A549 (cell line): Measurements from ENCODE around the gene PDK4. TPM values are rescaled to one million over a fixed set of nuclear protein-coding genes. Genes with fewer than 3 reads are reported as not detected.

Source experiments
- ATAC-seq, 2 experiments: fragments of 200-7000 bp in 1 of 2; fragments of >200 bp in 1 of 2; cut with Nextera tagmentation in 1 of 2; cut with Tn5 transposase in 1 of 2; 3 replicates each; pipeline versions ENCODE4 v1.8.0 to v1.9.1; 2018 to 2020; ENCODE audit warnings: mild to moderate bottlenecking in 1 of 2, moderate library complexity in 1 of 2
- CTCF ChIA-PET: fragments of 300-600 bp; sonication (Branson Sonifier 250); formaldehyde crosslinking; extraction: SDS; loops from one replicate; lab custom pipeline; 2021; ENCODE audit warnings: antibody characterized with exemption, inconsistent platforms; lab: Yijun Ruan, JAX
- POLR2A ChIA-PET: fragments of 350-600 bp; formaldehyde crosslinking; extraction: SDS; loops from one replicate; lab custom pipeline; 2021; ENCODE audit warnings: antibody characterized with exemption, inconsistent platforms; lab: Yijun Ruan, JAX
- DNase-seq, 2 experiments: peaks; one replicate each; pipeline versions ENCODE4 v3.0.0 to v3.0.0-alpha.2; 2011 to 2016; ENCODE audit warnings: low read depth in 1 of 2, low spot score in 1 of 2
- FAIRE-seq: peaks from 2 replicates; lab custom pipeline; 2011; peaks lifted over from hg19 to GRCh38; lab: Jason Lieb, UNC
- H3K27ac ChIP-seq, 2 experiments: fragments of >200 bp; sonication (Bioruptor Twin); formaldehyde crosslinking; 3 replicates each; pipeline ENCODE4 v1.5.1; 2016 to 2017
- H3K4me1 ChIP-seq: fragments of >200 bp; sonication (Bioruptor Twin); formaldehyde crosslinking; 3 replicates; pipeline ENCODE4 v1.6.1; 2016
- H3K4me2 ChIP-seq: fragments of >200 bp; sonication (Bioruptor Twin); formaldehyde crosslinking; 3 replicates; pipeline ENCODE4 v1.6.1; 2016
- H3K4me3 ChIP-seq: fragments of >200 bp; sonication (Bioruptor Twin); formaldehyde crosslinking; 3 replicates; pipeline ENCODE4 v1.5.1; 2016
- H3K9me3 ChIP-seq: fragments of >200 bp; sonication (Bioruptor Twin); formaldehyde crosslinking; 3 replicates; pipeline ENCODE4 v1.6.1; 2016
- CEBPB ChIP-seq, 2 experiments: fragments of >200 bp in 1 of 2; sonication (Bioruptor Twin) in 1 of 2; formaldehyde crosslinking in 1 of 2; IDR thresholded peaks; 2 replicates each; pipeline ENCODE4 v1.6.1; 2012 to 2016
- CHD2 ChIP-seq: fragments of 150-350 bp; IDR thresholded peaks from 2 replicates; pipeline ENCODE4 v1.6.1; 2014; ENCODE audit warnings: low read length; ENCODE audit not compliant: partially characterized antibody
- CTCF ChIP-seq: fragments of >200 bp; sonication (Bioruptor Twin); formaldehyde crosslinking; IDR thresholded peaks from 3 replicates; pipeline ENCODE4 v1.5.1; 2016
- E2F6 ChIP-seq: IDR thresholded peaks from 2 replicates; pipeline ENCODE4 v1.6.1; 2012; ENCODE audit warnings: low read depth, borderline replicate concordance
- ELK1 ChIP-seq: fragments of 150-350 bp; IDR thresholded peaks from 2 replicates; pipeline ENCODE4 v1.6.1; 2014; ENCODE audit warnings: low read depth, mild to moderate bottlenecking, low read length
- ESRRA ChIP-seq: fragments of 150-350 bp; IDR thresholded peaks from 2 replicates; pipeline ENCODE4 v1.6.1; 2014; ENCODE audit warnings: mild to moderate bottlenecking, low read length, borderline replicate concordance
- FOSL2 ChIP-seq, 2 experiments: fragments of 450-650 bp in 1 of 2; fragments of >200 bp in 1 of 2; sonication (Bioruptor Twin) in 1 of 2; formaldehyde crosslinking; IDR thresholded peaks; 2 replicates each; pipeline versions ENCODE4 v1.5.0 to v1.6.1; 2016 to 2020; ENCODE audit warnings: mild to moderate bottlenecking in 1 of 2, moderate library complexity in 1 of 2
- HDAC2 ChIP-seq: fragments of 200-600 bp; sonication (generic); IDR thresholded peaks from 2 replicates; pipeline ENCODE4 v1.6.1; 2016
- HES2 ChIP-seq: fragments of >200 bp; sonication (Bioruptor Twin); formaldehyde crosslinking; IDR thresholded peaks from 2 replicates; pipeline ENCODE4 v1.6.1; 2016
- HOXB13 ChIP-seq: fragments of 250-450 bp; sonication (Bioruptor Pico); IDR thresholded peaks from 2 replicates; pipeline ENCODE4 v1.5.0; 2020; ENCODE audit warnings: low read depth, mild to moderate bottlenecking, moderate library complexity
- HOXB5 ChIP-seq: fragments of 250-450 bp; sonication (Bioruptor Pico); IDR thresholded peaks from 2 replicates; pipeline ENCODE4 v1.5.0; 2020; ENCODE audit warnings: mild to moderate bottlenecking, moderate library complexity
- JUN ChIP-seq, 2 experiments: fragments of >200 bp; sonication (Bioruptor Twin); formaldehyde crosslinking; IDR thresholded peaks; 2 replicates in 1 of 2; 3 replicates in 1 of 2; pipeline ENCODE4 v1.6.1; 2016 to 2017
- KDM1A ChIP-seq: fragments of 200-600 bp; sonication (generic); IDR thresholded peaks from 2 replicates; pipeline ENCODE4 v1.6.1; 2016; ENCODE audit warnings: low read depth, mild to moderate bottlenecking
- MAFK ChIP-seq: fragments of 450-650 bp; IDR thresholded peaks from 2 replicates; pipeline ENCODE4 v1.6.1; 2014; ENCODE audit not compliant: partially characterized antibody
- MAZ ChIP-seq: fragments of 150-350 bp; IDR thresholded peaks from 2 replicates; pipeline ENCODE4 v1.6.1; 2014; ENCODE audit warnings: antibody characterized with exemption, low read depth, low read length, borderline replicate concordance
- NPAS2 ChIP-seq: fragments of 250-450 bp; sonication (Bioruptor Pico); IDR thresholded peaks from 2 replicates; pipeline ENCODE4 v1.8.0; 2022; ENCODE audit warnings: mild to moderate bottlenecking, moderate library complexity, borderline replicate concordance
- PHF8 ChIP-seq: fragments of 200-600 bp; sonication (generic); IDR thresholded peaks from 2 replicates; pipeline ENCODE4 v1.6.1; 2016; ENCODE audit warnings: low read depth, mild to moderate bottlenecking, antibody characterized with exemption, moderate library complexity, borderline replicate concordance
- POLR2A ChIP-seq: IDR thresholded peaks from 2 replicates; pipeline ENCODE4 v1.6.1; 2012; ENCODE audit warnings: mild to moderate bottlenecking, low read length
- RARB ChIP-seq: fragments of 250-450 bp; sonication (Bioruptor Pico); IDR thresholded peaks from 2 replicates; pipeline ENCODE4 v1.8.0; 2021; ENCODE audit warnings: mild to moderate bottlenecking, moderate library complexity
- RFX5 ChIP-seq: fragments of 450-650 bp; IDR thresholded peaks from 2 replicates; pipeline ENCODE4 v1.7.1; 2014; ENCODE audit warnings: antibody characterized with exemption, mild to moderate bottlenecking, moderate library complexity
- TFCP2L1 ChIP-seq: fragments of 250-450 bp; sonication (Bioruptor Pico); IDR thresholded peaks from 2 replicates; pipeline ENCODE4 v1.5.0; 2021; ENCODE audit warnings: mild to moderate bottlenecking
- TP53 ChIP-seq: fragments of 250-450 bp; sonication (Bioruptor Pico); IDR thresholded peaks from 2 replicates; pipeline ENCODE4 v1.5.0; 2021; ENCODE audit warnings: mild to moderate bottlenecking, moderate library complexity
- ZFP36 ChIP-seq: fragments of 450-650 bp; IDR thresholded peaks from 2 replicates; pipeline ENCODE4 v1.6.1; 2014; ENCODE audit warnings: borderline replicate concordance; ENCODE audit not compliant: partially characterized antibody
- WGBS: methylation state at CpG from one replicate; pipeline ENCODE4 v1.1.6; 2017; ENCODE audit errors: missing lambda C conversion rate; 5-methylcytosine and 5-hydroxymethylcytosine counted together
- polyA plus RNA-seq, 4 experiments: library from polyadenylated mRNA; depleted of rRNA in 3 of 4; stranded (reverse); fragments of >200 nt; fragmentation: RNase III in 1 of 4; extraction: RNeasy Plus Mini Kit Qiagen cat#74134 plus additional on column Dnase treatment in 1 of 4; gene quantifications; 2 replicates in 3 of 4; 3 replicates in 1 of 4; pipeline ENCODE4 v1.2.3, GENCODE V29; 2011 to 2017
- TF ChIP-seq, protein P1 (sequence below): IDR thresholded peaks from 2 replicates; pipeline ENCODE4 v1.6.1; 2012
- TF ChIP-seq, protein P2 (sequence below): fragments of 200-600 bp; sonication (generic); IDR thresholded peaks from 2 replicates; pipeline ENCODE4 v1.6.1; 2016; ENCODE audit warnings: antibody characterized with exemption, mild to moderate bottlenecking, moderate library complexity

Gene PDK4
- polyA plus RNA-seq, 2 of the 4 experiments (the other 2 are of a cell fraction): 8.6 to 21.9 TPM

GRCh38 chr7:95537468-95537867, 58.8 kb downstream of the PDK4 start:
- no peaks in the 10 kb centered on the region for H3K9me3 ChIP-seq
- no peak overlapping the region for H3K27ac ChIP-seq
- TF ChIP-seq E2F6 (no peak), TFCP2L1 (no peak), NPAS2 (no peak)
- POLR2A ChIA-PET: no interaction called here
- H3K4me1 ChIP-seq: no peaks in the 10 kb centered on the region
- H3K4me3 ChIP-seq: no peak overlapping the region
- DNase-seq (no peak), ATAC-seq (no peak), FAIRE-seq (no peak)
- no peak overlapping the region for H3K4me2 ChIP-seq
- CTCF ChIA-PET: interaction anchor here (1.1 to 2.3 kb wide), 2 partner anchors 9 to 11 kb away, joined by 3 to 8 read pairs; no protein-coding TSS in a partner anchor
- 95% methylated on average over 2 of the region's 2 CpGs for WGBS

- POLR2A ChIA-PET: no interaction called here
- TF ChIP-seq MAFK (peak; percentile 44), FOSL2 (IDR thresholded peaks at IDR 0.05) (no peak), FOSL2 (CRISPR knock-in tag; IDR thresholded peaks at IDR 0.05) (no peak), TFCP2L1 (no peak)
- no peak for ATAC-seq
- no peak for DNase-seq
- 76% methylated on average over 2 of the region's 2 CpGs for WGBS
- Histone ChIP-seq H3K27ac (no peak overlapping the region), H3K4me2 (no peak overlapping the region), H3K4me1 (no peaks in the 10 kb centered on the region), H3K9me3 (no peaks in the 10 kb centered on the region), H3K4me3 (no peak overlapping the region)
- CTCF ChIA-PET: interaction anchor here (0.9 to 12.9 kb wide), 4 partner anchors 8 to 152 kb away, joined by 3 to 403 read pairs (median 6); no protein-coding TSS in a partner anchor
- no peak for FAIRE-seq
These were observed 59.5 kb downstream of the PDK4 start for GRCh38 chr7:95536656-95537311.

DNA sequence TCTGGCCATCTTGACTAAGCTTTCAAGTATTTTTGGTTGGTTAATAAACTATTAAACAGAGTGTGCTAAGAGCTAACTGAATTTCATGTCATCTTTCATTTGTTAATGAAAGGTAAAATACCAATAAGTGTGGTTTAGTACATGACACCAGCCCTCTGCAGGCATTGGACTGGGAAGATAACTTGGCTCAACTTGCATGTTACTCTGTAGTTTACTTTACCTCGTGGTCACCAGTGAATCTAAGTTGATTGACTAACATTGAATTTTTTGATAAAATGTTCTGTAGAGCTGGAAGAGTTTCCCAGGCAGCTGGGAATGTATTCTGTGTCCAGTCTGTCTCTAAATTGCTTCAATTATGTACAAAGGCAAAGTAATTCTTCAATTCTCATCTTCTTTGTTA, 60.7 kb downstream of the PDK4 start:
- CTCF ChIA-PET: interaction anchor here (0.9 to 12.9 kb wide), 7 partner anchors 9 to 153 kb away, joined by 3 to 403 read pairs (median 4); no protein-coding TSS in a partner anchor
- H3K4me1 ChIP-seq: no peaks in the 10 kb centered on the region
- no peak for DNase-seq
- no peak overlapping the region for H3K27ac ChIP-seq
- H3K4me2 ChIP-seq: no peak overlapping the region
- 0% methylated on average over 1 of the region's 1 CpG for WGBS
- FAIRE-seq: no peak
- TF ChIP-seq HDAC2 (no peak), HES2 (no peak), TP53 (CRISPR knock-in tag) (no peak), HOXB5 (CRISPR knock-in tag) (no peak), HOXB13 (CRISPR knock-in tag) (no peak), RFX5 (no peak), MAZ (no peak), ESRRA (no peak), PHF8 (no peak), ELK1 (no peak), CHD2 (no peak), RARB (CRISPR knock-in tag) (no peak), CEBPB (IDR thresholded peaks at IDR 0.05) (no peak), POLR2A (no peak), JUN (IDR thresholded peaks at IDR 0.05) (no peak), CTCF (no peak), KDM1A (no peak), ZFP36 (no peak)
- TF ChIP-seq, protein P1, sequence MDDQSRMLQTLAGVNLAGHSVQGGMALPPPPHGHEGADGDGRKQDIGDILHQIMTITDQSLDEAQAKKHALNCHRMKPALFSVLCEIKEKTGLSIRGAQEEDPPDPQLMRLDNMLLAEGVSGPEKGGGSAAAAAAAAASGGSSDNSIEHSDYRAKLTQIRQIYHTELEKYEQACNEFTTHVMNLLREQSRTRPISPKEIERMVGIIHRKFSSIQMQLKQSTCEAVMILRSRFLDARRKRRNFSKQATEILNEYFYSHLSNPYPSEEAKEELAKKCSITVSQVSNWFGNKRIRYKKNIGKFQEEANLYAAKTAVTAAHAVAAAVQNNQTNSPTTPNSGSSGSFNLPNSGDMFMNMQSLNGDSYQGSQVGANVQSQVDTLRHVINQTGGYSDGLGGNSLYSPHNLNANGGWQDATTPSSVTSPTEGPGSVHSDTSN: no peak
- TF ChIP-seq, protein P2, sequence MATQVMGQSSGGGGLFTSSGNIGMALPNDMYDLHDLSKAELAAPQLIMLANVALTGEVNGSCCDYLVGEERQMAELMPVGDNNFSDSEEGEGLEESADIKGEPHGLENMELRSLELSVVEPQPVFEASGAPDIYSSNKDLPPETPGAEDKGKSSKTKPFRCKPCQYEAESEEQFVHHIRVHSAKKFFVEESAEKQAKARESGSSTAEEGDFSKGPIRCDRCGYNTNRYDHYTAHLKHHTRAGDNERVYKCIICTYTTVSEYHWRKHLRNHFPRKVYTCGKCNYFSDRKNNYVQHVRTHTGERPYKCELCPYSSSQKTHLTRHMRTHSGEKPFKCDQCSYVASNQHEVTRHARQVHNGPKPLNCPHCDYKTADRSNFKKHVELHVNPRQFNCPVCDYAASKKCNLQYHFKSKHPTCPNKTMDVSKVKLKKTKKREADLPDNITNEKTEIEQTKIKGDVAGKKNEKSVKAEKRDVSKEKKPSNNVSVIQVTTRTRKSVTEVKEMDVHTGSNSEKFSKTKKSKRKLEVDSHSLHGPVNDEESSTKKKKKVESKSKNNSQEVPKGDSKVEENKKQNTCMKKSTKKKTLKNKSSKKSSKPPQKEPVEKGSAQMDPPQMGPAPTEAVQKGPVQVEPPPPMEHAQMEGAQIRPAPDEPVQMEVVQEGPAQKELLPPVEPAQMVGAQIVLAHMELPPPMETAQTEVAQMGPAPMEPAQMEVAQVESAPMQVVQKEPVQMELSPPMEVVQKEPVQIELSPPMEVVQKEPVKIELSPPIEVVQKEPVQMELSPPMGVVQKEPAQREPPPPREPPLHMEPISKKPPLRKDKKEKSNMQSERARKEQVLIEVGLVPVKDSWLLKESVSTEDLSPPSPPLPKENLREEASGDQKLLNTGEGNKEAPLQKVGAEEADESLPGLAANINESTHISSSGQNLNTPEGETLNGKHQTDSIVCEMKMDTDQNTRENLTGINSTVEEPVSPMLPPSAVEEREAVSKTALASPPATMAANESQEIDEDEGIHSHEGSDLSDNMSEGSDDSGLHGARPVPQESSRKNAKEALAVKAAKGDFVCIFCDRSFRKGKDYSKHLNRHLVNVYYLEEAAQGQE: no peak
- ATAC-seq: no peak
- no peak overlapping the region for H3K4me3 ChIP-seq
- H3K9me3 ChIP-seq: no peaks in the 10 kb centered on the region
- POLR2A ChIA-PET: interaction anchor here (0.5 kb wide), 1 partner anchor 224 kb away, joined by 3 read pairs; no protein-coding TSS in a partner anchor
